Stromal cell of bone marrow (primary cell): ENCODE results near the gene SLC39A7.
A peak's percentile ranks its signal among the peaks of the same experiment; 100 is the strongest.

Experiments
- DNase-seq: peaks from one replicate; pipeline ENCODE4 v3.0.0-alpha.2; 2012; ENCODE audit warnings: low read depth

Gene SLC39A7, protein sequence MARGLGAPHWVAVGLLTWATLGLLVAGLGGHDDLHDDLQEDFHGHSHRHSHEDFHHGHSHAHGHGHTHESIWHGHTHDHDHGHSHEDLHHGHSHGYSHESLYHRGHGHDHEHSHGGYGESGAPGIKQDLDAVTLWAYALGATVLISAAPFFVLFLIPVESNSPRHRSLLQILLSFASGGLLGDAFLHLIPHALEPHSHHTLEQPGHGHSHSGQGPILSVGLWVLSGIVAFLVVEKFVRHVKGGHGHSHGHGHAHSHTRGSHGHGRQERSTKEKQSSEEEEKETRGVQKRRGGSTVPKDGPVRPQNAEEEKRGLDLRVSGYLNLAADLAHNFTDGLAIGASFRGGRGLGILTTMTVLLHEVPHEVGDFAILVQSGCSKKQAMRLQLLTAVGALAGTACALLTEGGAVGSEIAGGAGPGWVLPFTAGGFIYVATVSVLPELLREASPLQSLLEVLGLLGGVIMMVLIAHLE

DNA sequence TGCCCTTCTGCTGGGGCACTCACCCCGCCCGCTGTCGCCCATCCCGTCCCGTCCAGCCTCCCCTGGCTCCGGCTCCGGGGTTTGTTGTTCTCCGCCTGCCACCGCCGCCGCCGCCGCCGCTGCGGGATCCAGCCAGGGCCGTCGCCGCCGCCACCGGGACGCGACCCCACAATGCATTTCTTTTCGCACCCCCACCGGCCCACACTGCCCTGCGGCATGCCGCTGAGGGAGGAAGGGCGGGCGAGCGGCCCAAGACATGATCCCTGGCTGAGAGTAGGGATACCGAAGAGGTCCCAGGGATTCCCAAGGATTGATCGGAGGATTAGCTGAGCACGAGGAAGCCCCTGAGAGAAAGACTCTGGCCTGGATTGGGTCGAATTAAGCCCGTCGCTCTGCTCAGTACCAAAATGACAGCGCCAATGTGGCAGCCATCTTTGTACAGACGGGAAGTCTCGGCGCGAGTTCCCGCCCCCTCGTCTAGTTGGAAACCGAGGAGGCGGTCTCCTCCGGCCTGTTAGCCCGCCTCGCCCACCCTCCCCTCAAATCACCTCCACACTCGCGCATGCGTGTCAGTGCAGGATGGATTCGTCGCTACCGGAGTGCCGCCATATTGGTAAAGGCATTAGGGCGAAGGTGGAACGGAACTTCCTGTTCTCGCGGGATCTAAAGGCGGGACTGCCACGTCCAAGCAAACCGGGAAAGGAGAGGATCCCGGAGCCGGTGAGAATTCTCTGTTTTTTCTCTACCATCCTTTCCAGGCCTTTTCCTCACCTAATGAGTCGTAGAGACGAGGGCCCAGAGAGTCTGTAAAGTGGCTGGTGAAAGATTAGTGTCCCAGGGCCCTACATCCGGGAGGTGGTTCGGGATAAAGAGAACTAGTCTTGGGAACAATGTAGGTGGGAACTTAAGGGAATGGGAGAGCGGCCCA is at the start of gene SLC39A7, which contains the start of gene RXRB:
TSS of gene SLC39A7 (plus strand) at position 649 of the 928 bp plus-strand sequence. CDS start 379 bp downstream, outside the sequence.
TSS of gene RXRB (minus strand) at position 447 of the 928 bp plus-strand sequence. CDS start at position 258, 189 bp downstream.
- DNase-seq, result peak; percentile 99

DNA sequence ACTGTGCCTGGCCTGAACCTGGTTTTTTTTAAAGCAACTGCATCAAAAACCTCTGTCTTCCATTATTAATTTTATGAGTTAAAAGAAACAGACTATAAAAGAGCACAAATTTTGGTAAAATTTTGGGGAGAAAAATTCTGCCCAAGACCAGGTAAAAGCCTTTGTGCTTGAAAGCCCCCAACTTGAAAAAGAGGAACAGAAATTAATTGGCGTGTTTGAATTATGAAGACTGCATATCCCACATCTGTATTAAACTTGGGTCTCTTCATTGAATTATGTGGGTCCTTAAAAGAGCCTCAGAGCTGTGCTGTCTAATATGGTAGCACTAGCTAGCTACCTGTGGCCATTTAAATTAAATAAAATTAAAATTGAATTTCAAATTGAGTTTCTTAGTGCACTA is 49.6 kb upstream of the SLC39A7 start:
- no peak for DNase-seq

DNA sequence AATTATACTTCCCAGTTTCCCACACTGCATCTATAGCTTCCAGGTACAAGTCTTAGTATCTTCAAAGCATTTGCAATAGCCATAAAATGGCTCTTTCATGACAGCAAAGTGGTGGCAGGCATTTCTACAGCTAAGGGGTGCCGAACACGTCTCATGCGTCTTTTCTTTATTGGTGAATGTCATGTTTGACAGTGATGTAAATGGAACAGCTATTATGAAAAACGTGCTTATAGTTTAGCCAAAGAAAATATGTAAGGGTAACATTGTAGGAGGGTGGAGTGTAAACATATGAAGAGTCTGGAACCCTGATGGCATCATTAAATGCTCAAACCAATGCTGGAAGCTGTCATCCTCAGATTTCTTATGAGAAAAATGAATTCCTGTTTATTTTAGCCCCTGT is 46.3 kb upstream of the SLC39A7 start:
- DNase-seq, result no peak

DNA sequence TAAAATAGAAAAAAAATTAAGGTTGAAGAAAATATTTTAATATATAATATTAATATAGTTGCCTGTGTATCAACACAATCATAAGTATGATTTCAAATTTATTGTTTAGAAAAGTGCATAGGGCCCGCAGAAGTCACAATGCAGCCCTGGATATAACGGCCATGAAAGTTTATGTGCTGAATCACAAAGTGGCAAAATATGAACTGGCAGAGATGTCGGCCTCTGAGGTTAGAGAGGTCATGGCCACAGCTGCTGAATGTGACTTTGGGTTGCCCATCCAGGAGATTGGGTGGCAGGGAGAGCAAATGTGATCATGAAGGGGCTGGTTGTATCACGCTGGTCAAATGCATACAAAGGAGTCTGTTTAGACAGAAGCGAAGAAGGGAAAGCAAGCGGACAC is 44.1 kb upstream of the SLC39A7 start:
- DNase-seq, result no peak

DNA sequence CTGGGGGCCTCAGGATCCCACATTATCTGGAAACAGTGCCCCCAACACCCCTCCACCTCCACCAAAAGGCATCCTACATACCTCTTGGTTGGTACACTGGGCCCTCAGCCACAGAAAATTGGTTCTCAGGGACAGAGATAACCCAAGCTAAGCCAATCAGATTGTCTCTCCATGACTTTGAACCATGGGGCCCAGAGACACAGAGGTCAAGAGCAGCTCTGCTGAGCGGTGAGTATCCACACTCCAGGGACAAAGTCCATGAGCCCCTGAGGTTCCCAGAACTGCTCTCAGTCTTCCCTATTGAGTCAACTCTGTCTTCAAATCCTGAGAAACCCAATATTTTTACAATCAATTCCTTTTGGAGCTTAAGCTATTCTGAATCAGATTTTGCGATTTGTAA is 43.7 kb upstream of the SLC39A7 start:
- no peak for DNase-seq

DNA sequence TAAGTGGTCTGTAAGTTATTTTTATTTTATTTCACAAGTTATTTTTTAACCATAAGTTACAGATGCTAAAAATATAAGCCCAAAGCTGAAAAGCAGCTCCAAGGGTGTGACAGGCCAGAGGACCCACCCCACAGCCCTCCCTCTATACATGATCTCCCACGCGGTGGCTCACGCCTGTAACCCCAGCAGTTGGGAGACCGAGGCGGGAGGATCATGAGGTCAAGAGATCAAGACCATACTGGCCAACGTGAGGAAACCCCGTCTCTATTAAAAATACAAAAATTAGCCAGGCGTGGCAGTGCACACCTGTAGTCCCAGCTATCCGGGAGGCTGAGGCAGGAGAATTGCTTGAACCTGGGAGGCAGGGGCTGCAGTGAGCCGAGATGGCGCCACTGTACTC is 40.6 kb upstream of the SLC39A7 start:
- no peak for DNase-seq

DNA sequence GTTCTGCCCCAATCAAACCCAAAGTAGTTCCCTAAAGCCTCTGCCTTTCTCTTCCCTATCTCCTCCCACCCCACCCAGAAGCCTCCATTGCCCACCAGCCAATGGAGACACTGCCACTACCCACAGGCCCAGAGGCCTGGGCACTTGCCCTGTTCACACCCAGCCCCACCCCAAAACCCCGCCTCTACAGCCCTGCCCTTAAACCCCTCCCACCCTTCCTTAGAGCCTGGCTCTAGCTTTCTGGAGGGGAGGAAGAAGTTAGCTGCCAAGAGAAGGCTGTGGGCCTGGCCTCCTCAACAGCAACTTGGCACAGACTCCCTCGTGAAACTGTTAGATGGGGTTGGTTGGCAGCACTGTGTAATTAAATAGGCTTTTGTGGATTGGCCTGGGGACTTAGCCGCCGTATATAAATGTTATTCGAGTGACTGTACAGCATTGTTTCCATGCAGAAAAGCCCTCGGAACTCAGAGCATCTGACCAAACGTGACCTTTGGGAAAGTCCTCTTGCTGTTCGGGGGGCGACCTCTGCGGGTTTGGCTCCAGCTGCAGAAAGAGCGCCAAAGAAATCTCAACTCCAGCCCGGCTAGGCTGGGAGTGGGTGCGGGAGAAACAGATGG is 39.8 kb upstream of the SLC39A7 start:
- DNase-seq, result peak; percentile 96

DNA sequence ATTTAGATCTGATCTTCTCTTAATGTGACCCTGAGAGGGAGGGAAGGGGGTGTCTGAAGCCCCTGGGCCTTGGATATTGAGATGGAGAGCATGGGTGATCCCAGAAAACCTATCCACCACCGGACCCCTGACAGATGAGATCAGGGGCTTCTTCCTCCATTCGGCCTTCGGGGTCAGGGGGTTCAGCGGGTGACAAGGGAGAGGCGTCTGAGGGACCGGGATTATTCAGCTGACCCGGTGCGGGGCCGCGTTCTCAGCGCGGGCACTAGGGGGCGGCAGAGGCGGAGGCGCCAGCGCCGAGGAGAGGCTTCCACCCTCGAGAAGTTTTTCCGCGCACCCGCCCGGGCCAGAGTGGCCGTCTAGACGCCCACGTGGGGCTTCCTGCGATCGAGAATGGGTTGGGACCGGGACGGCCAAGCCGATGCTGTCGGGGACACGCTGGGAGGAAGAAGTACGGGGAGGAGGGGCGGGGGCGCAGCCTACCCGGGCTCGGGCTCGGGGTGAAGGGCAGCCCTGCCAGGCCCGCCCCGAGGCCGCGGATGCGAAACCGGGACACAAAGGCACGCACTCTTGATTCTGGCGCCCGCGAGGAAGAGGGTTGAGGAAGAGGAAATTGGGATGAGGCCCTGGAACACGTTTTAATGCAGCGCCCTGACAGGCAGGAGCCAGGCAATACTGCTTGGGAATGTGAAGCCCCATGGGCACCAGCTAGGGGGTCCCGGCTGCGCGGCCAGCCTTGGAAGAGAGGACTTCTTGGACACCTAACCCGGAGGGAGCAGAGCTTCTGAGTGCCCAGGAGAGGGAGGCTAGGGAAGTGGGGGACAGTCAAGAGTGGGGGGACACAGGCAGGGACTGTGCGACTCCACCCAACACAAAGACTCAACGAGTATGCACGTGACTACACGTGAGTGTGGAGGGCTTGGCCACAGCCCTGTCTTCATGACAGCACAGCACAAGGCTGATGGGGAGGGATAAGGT is 39.0 kb upstream of the SLC39A7 start:
- DNase-seq, result peak; percentile 47

DNA sequence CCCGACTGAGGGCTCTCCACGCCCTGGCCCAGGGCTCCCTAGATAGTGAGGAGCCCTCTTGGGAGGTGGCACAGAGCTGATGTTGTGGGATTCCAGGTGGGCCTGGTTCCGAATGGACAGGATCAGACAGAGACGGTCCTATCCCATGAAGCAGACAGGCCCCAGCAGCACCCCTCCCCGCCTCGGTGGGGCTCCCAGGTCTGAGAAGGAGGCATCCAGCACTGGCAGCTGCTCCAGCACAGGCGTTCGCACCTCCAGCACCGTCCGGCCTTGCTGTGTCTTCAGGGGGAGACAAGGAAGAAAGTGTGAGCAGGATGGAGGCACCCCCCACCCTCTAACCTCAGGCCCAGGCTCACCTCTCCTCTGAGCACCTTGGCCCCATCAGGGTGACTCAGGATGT is 37.1 kb upstream of the SLC39A7 start:
- DNase-seq, result no peak

DNA sequence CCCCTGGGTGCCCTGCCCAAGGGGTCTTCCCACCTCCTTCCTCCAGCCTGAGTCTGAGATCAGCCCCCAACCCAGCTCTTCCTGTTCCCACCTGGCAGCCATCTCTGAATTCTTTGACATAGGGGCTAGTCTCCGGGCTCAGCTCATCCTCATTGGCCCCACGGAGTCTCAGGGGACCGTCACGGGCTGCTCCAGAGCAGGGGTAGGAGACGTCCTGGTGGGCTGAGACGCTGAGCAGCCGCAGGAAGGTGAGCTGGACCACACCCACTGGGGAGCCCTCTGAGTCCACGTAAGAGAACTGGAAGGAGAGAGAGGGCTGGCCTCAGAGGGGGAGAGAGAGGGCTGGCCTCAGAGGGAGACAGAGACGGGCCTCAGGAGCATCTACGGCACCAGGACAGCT is 36.5 kb upstream of the SLC39A7 start:
- no peak for DNase-seq

DNA sequence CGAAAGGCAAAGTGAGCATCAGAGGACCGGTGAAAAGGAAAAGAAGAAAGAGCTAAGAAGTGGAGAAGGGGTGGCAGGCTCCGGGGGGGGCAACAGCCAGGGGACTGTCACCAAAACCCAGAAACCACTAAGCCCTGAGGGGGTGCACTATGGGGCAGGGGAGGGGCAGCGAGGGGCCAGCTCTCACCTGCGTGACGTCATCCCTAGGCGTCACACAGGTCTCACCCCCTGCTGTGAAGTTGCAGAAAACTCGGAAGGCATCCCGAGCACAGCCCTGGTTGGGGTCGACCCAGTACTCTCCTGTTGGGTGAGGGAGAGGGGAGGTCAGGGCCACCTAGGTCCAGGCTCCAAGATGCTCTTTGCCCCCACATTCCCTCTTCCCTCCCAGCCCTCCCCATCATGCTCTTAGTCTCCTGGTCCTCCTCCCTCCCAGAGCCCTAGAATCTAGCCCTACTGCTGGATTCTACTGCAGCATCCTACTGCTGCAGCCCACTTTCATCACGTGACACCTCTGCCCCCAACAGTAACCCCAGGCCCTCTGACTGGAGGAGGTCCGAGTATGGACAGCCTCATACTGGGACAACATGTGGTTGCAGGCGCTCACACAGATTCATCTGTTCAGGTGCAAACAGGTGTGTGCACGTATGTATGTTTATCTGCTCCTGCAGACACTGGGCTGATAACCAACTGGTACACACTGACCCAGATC is 35.8 kb upstream of the SLC39A7 start:
- no peak for DNase-seq

DNA sequence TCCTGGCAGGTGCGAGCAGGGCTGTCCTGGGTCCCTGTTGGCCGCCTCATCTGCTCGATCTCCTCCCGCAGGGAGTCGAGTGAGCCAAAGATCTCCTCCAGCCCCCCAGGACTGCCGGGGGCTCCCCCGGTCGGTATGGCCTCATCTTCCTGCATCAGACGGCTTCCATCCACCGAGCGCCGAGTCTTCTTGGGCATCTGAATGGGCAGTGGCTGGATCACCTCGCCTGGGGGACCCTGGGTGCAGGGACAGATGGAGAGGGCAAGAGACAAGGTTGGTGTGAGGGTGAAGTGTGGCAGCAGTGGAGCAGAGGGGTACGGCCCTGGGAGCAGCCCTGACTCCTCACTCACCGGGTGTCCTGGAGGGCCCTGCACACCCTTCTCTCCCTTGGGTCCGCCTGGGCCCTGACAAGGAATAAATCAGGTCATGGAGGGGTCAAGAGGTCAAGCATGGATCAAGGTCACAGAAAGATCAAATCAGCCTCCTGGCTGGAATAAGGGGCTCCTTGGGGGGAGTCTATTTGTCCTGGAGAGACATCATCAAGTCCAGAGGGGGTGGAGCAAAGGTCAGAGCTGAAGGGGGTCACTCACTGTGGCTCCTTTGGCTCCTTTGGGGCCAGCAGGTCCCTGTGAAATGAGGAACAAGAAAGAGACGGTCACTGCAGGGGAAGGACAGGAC is 34.9 kb upstream of the SLC39A7 start:
- DNase-seq, result no peak

DNA sequence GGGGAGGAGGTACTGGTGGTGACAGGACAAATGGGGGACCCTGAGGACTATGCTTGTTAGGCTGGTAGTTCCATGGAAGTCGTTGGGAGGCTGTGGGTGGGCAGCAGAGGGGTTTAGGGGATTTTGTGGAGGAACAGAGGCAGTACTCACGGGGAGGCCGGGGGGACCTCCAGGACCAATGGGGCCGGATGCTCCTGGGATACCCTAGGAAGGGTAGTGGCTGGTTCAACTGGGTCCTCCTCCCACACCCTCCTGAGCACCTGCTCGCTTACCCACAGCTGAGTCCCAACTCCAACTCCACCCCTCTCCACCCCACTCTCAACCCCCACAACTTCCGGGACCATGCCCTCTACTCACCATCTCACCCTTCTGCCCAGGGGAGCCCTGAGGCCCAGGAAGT is 34.3 kb upstream of the SLC39A7 start:
- no peak for DNase-seq

DNA sequence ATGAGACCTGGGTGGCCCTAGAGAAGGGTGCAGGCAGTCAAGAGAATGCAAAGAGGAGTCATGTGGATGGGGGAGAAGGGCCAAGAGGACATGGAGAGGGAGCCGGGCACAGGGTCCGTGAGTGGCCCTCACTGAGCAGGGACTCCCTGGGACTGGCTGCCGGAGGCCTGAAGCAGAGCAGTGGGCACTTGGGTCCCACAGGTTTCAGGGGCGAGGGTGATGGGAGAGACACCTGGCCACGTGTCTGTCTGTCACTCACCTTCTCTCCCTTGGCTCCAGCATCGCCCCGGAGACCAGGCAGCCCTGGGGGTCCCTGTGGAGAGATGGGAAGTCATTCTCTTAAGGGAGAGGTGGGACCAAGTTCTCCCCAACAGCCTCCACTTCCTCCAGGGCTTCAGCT is 33.9 kb upstream of the SLC39A7 start:
- DNase-seq, result no peak

DNA sequence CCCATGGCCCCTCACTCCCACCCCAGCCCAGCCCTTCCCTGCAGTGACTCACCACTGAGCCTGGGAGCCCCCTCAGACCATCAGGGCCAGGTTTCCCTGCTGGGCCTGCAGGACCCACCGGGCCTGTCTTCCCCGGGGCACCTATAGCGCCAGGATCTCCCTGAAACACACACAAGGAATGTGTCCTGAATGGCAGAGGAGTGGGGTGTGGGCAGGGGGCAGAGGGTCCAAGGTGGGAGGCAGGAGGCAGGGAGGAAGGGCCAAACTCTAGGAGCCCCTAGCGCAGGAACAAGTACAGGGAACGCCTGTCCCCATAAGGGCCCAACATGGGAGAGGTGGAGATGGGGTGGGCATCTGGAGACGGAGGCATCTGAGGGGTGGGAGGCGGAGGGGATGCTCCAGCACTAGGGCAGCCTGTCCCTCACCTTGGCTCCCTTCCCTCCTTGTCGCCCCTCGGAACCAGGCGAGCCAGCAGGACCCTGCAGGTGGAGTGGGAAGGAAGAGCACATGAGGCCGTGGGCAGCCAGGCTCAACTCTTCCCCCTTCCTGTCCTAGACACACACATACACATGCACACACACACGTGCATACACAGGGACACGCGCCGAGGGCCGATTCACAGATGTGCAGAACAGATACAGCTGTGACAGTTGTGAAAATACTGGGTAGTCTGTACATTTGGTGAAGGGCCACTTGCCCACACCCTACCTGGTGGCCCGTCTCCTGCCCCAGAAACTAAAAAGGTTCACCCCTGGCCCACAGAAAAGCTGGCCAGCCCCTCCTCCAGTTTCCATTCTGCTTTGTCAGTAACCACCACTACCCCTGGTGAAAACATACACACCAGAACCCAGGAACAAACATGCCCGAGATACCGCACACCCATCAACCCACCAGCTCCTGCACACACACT is 33.0 kb upstream of the SLC39A7 start:
- DNase-seq, result no peak

DNA sequence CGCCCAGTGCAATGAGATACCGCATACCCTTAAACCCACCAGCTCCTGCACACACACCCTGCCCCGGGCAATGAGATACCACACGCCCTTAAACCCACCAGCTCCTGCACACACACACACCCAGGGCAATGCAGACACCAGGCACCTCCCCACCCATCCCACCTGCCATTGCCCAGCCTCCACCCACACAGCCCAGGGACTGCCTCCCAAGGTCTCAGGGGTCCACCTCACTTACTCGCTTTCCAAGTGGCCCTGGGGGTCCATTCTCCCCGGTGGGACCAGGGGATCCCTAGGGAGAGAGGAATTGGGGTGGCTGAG is 32.4 kb upstream of the SLC39A7 start:
- DNase-seq, result no peak

DNA sequence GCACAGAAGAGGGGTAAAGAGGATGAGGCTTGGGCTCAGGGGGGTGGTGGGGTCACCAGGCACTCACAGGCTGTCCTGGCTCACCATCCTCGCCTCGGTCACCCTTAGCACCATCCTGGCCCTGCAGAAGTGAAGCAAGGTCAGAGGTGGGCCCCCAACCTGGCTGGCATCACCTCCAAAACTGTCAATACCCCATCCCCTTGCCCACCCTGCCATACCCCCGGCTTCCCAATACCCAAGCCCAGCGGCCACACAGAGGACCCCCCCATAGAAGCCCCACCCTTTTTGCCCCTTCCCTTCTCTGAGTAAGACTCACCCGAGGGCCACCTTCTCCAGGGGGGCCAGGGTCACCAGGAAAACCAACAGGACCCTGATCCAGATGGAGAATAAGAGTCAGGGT is 32.0 kb upstream of the SLC39A7 start:
- no peak for DNase-seq

DNA sequence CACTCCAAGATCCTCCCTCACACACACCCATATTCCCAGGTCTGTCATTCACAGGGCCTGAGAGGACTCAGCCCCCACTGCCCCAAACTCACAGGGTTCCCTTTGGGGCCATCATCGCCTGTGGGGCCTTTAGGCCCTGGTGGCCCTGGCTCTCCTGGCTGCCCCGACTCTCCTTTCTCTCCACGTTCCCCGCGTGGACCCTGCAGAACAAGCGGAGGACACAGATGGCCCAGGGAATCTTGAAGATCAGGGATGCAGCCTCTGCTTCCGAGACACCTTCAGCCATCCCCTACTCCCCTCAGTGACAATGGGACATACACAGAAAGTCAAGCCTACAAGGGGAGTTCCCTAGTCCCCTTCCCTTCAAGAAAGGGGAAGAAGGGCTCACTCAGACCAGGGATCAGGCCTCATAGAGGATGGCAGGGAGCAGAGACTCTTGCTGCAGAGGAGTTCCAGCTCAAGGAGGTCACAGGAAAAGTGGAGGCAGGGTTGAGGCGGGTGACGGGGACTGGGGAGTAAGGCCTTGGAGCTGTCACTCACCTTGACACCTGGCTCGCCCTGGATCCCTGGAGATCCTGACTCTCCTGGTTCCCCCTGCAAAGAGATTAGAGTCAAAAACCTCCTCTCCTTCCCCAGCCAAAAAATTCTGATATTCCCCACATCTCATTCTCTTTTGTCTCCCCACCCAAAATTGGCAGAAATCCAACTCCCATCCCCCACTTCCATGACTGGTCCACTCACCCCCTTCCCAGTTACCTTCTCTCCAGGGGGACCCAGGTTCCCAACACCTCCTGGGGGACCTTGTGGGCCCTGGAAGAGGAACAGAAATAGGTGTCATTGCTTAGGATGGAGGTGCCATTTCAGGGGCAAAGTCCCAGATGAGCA is 31.1 kb upstream of the SLC39A7 start:
- no peak for DNase-seq
